Stimulated activated CD8-positive, alpha-beta memory T cell treated with anti-CD3 and anti-CD28 coated beads, Interleukin-7, amount 100 ng/mL, for 48 hours (primary cell): ENCODE measurements around the gene PPP1R26.

Experiments used
- DNase-seq, 2 donors: peaks; one replicate each; pipeline ENCODE4 v3.0.0-alpha.2; 2020; ENCODE audit warnings: low read depth in 1 of 2; ENCODE audit errors: extremely low read depth in 1 of 2

PPP1R26 gene

GRCh38 chr9:135486267-135487065 is 6.9 kb downstream of the PPP1R26 start:
- DNase-seq, result no peak

- DNase-seq, result no peak
Measured at GRCh38 chr9:135487281-135488012, 7.9 kb downstream of the PPP1R26 start.

- no peak for DNase-seq
Measured at GRCh38 chr9:135488013-135488330, 8.4 kb downstream of the PPP1R26 start.

- no peak for DNase-seq
Measured at GRCh38 chr9:135488527-135488926, 8.9 kb downstream of the PPP1R26 start.

- DNase-seq, result no peak
Measured at GRCh38 chr9:135489188-135489906, 9.8 kb downstream of the PPP1R26 start.

- no peak for DNase-seq
Measured at GRCh38 chr9:135490166-135490870, 10.7 kb downstream of the PPP1R26 start.

- no peak for DNase-seq
Measured at GRCh38 chr9:135490980-135491464, 11.4 kb downstream of the PPP1R26 start.

GRCh38 chr9:135491764-135492163 is 12.2 kb downstream of the PPP1R26 start:
- DNase-seq, result no peak

- DNase-seq, result no peak
Measured at GRCh38 chr9:135492886-135493669, 13.5 kb downstream of the PPP1R26 start.

GRCh38 chr9:135494791-135495559 is 15.4 kb downstream of the PPP1R26 start:
- no peak for DNase-seq

- DNase-seq, result no peak
Measured at GRCh38 chr9:135498381-135499126, 19.0 kb downstream of the PPP1R26 start.

GRCh38 chr9:135499326-135500070 is 19.9 kb downstream of the PPP1R26 start:
- DNase-seq, result peak; percentile 72 to 82

GRCh38 chr9:135500071-135500524 is 20.5 kb downstream of the PPP1R26 start:
- DNase-seq, result no peak

- peak; percentile 72 to 73 for DNase-seq
Measured at GRCh38 chr9:135500525-135501260, 21.1 kb downstream of the PPP1R26 start, which contains the start of gene MRPS2. Gene MRPS2, plus strand, starts transcription at chr9:135500682. Its CDS starts 29 bp downstream, at chr9:135500711.

GRCh38 chr9:135501261-135502167 is 21.9 kb downstream of the PPP1R26 start:
- DNase-seq, result peak in 1 of 2 donors; percentile 61
